Measurements from ENCODE around the gene RAD51B. TPM values are rescaled to one million over a fixed set of nuclear protein-coding genes. Genes with fewer than 3 reads are reported as not detected.
"Not testable (repeated sequence)": the region's sequence is repeated elsewhere in the genome, so short reads cannot be mapped to it uniquely, and the experiment has no call there.

Gene RAD51B
- total RNA-seq, 1 experiment from 2014 or later, result 103 TPM

- no peak for DNase-seq (ENCODE audit: low spot score)
Measured at GRCh38 chr14:68755016-68755353, 935.4 kb downstream of the RAD51B start.

GRCh38 chr14:68756000-68756481 is 936.5 kb downstream of the RAD51B start:
- no peak for DNase-seq (ENCODE audit: low spot score)
- in situ Hi-C loops (cut with HindIII; ENCODE audit: low sequenced_read_pairs), result no loop called here

More at GRCh38 chr14:68755016-68755353, 935.4 kb downstream of the RAD51B start:
- in situ Hi-C loops (cut with HindIII; ENCODE audit: low sequenced_read_pairs), result no loop called here

- in situ Hi-C loops (cut with HindIII; ENCODE audit: low sequenced_read_pairs), result no loop called here
- DNase-seq (ENCODE audit: low spot score), result no peak
Measured at GRCh38 chr14:68756734-68757133, 937.2 kb downstream of the RAD51B start.

GRCh38 chr14:68757618-68758081 is 938.1 kb downstream of the RAD51B start:
- no peak for DNase-seq (ENCODE audit: low spot score)
- in situ Hi-C loops (cut with HindIII; ENCODE audit: low sequenced_read_pairs), result no loop called here

GRCh38 chr14:68758301-68758700 is 938.7 kb downstream of the RAD51B start:
- in situ Hi-C loops (cut with HindIII; ENCODE audit: low sequenced_read_pairs), result no loop called here
- no peak for DNase-seq (ENCODE audit: low spot score)

GRCh38 chr14:68759017-68759560 is 939.5 kb downstream of the RAD51B start:
- DNase-seq (ENCODE audit: low spot score), result no peak
- in situ Hi-C loops (cut with HindIII; ENCODE audit: low sequenced_read_pairs), result no loop called here

- in situ Hi-C loops (cut with HindIII; ENCODE audit: low sequenced_read_pairs), result no loop called here
- DNase-seq (ENCODE audit: low spot score), result no peak
Measured at GRCh38 chr14:68759937-68760336, 940.4 kb downstream of the RAD51B start.

- in situ Hi-C loops (cut with HindIII; ENCODE audit: low sequenced_read_pairs), result no loop called here
- no peak for DNase-seq (ENCODE audit: low spot score)
Measured at GRCh38 chr14:68760761-68761160, 941.2 kb downstream of the RAD51B start.

- DNase-seq (ENCODE audit: low spot score), result no peak
- in situ Hi-C loops (cut with HindIII; ENCODE audit: low sequenced_read_pairs), result no loop called here
Measured at GRCh38 chr14:68761391-68761790, 941.8 kb downstream of the RAD51B start.

- DNase-seq (ENCODE audit: low spot score), result no peak
- in situ Hi-C loops (cut with HindIII; ENCODE audit: low sequenced_read_pairs), result no loop called here
Measured at GRCh38 chr14:68762953-68763764, 943.6 kb downstream of the RAD51B start.

- in situ Hi-C loops (cut with HindIII; ENCODE audit: low sequenced_read_pairs); DNase-seq (ENCODE audit: low spot score): not testable (repeated sequence)
Measured at GRCh38 chr14:68763843-68764242, 944.3 kb downstream of the RAD51B start.

- in situ Hi-C loops (cut with HindIII; ENCODE audit: low sequenced_read_pairs), result no loop called here
- DNase-seq (ENCODE audit: low spot score), result no peak
Measured at GRCh38 chr14:68766299-68767247, 947.0 kb downstream of the RAD51B start.

- in situ Hi-C loops (cut with HindIII; ENCODE audit: low sequenced_read_pairs), result no loop called here
- no peak for DNase-seq (ENCODE audit: low spot score)
Measured at GRCh38 chr14:68767248-68767645, 947.7 kb downstream of the RAD51B start.

- in situ Hi-C loops (cut with HindIII; ENCODE audit: low sequenced_read_pairs), result no loop called here
- DNase-seq (ENCODE audit: low spot score), result no peak
Measured at GRCh38 chr14:68768316-68768715, 948.7 kb downstream of the RAD51B start.

GRCh38 chr14:68770051-68770450 is 950.5 kb downstream of the RAD51B start:
- in situ Hi-C loops (cut with HindIII; ENCODE audit: low sequenced_read_pairs), result no loop called here
- DNase-seq (ENCODE audit: low spot score), result no peak

GRCh38 chr14:68770553-68771286 is 951.1 kb downstream of the RAD51B start:
- DNase-seq (ENCODE audit: low spot score), result no peak
- in situ Hi-C loops (cut with HindIII; ENCODE audit: low sequenced_read_pairs), result no loop called here

GRCh38 chr14:68771631-68772030 is 952.1 kb downstream of the RAD51B start:
- in situ Hi-C loops (cut with HindIII; ENCODE audit: low sequenced_read_pairs), result no loop called here
- no peak for DNase-seq (ENCODE audit: low spot score)

- DNase-seq (ENCODE audit: low spot score), result no peak
- in situ Hi-C loops (cut with HindIII; ENCODE audit: low sequenced_read_pairs), result no loop called here
Measured at GRCh38 chr14:68772761-68773381, 953.3 kb downstream of the RAD51B start.
